Mononuclear cell (primary cell): ENCODE results near the gene LRRTM3. TPM values are rescaled to one million over a fixed set of nuclear protein-coding genes. Genes with fewer than 3 reads are reported as not detected.

Experiments used
- H3K27me3 ChIP-seq: 2 replicates; pipeline ENCODE4 v1.6.0; 2011; ENCODE audit warnings: low read length, control low read depth; ENCODE audit not compliant: insufficient read depth
- H3K4me1 ChIP-seq: 2 replicates; pipeline ENCODE4 v1.5.1; 2011; ENCODE audit warnings: mild to moderate bottlenecking, low read length, control low read depth; ENCODE audit not compliant: insufficient read depth
- H3K4me3 ChIP-seq: 2 replicates; pipeline ENCODE4 v1.5.1; 2011; ENCODE audit warnings: mild to moderate bottlenecking, low read length, moderate library complexity
- H3K9me3 ChIP-seq: 2 replicates; pipeline ENCODE4 v1.5.1; 2011; ENCODE audit warnings: low read depth, mild to moderate bottlenecking, control low read depth, low read length
- total RNA-seq: library from RNA; depleted of rRNA; stranded (reverse); fragments of >200 nt; gene quantifications from one replicate; pipeline ENCODE4 v1.2.3, GENCODE V29; 2012

The LRRTM3 gene
- total RNA-seq, 1 donor = not detected

GRCh38 chr10:66981361-66982052 is 55.7 kb downstream of the LRRTM3 start:
- Histone ChIP-seq H3K27me3 (no peaks in the 10 kb centered on the region), H3K4me1 (no peaks in the 10 kb centered on the region), H3K4me3 (no peak overlapping the region), H3K9me3 (no peaks in the 10 kb centered on the region)

- H3K9me3 ChIP-seq = no peaks in the 10 kb centered on the region
- no peaks in the 10 kb centered on the region for H3K4me1 ChIP-seq
- no peaks in the 10 kb centered on the region for H3K27me3 ChIP-seq
- no peak overlapping the region for H3K4me3 ChIP-seq
These were observed 56.2 kb downstream of the LRRTM3 start for GRCh38 chr10:66982053-66982420.

GRCh38 chr10:66982792-66983474 is 57.1 kb downstream of the LRRTM3 start:
- no peak overlapping the region for H3K4me3 ChIP-seq
- H3K4me1 ChIP-seq = no peaks in the 10 kb centered on the region
- H3K27me3 ChIP-seq = no peaks in the 10 kb centered on the region
- no peaks in the 10 kb centered on the region for H3K9me3 ChIP-seq

GRCh38 chr10:66983475-66983818 is 57.6 kb downstream of the LRRTM3 start:
- no peaks in the 10 kb centered on the region for H3K9me3 ChIP-seq
- H3K4me1 ChIP-seq = no peaks in the 10 kb centered on the region
- H3K4me3 ChIP-seq = no peak overlapping the region
- H3K27me3 ChIP-seq = no peaks in the 10 kb centered on the region

GRCh38 chr10:66990143-66990830 is 64.5 kb downstream of the LRRTM3 start:
- no peak overlapping the region for H3K4me3 ChIP-seq
- H3K27me3 ChIP-seq = no peaks in the 10 kb centered on the region
- H3K4me1 ChIP-seq = no peaks in the 10 kb centered on the region
- no peaks in the 10 kb centered on the region for H3K9me3 ChIP-seq

- no peaks in the 10 kb centered on the region for H3K4me1 ChIP-seq
- no peaks in the 10 kb centered on the region for H3K27me3 ChIP-seq
- no peaks in the 10 kb centered on the region for H3K9me3 ChIP-seq
- H3K4me3 ChIP-seq = no peak overlapping the region
These were observed 71.2 kb downstream of the LRRTM3 start for GRCh38 chr10:66996996-66997395.

- no peaks in the 10 kb centered on the region for H3K9me3 ChIP-seq
- no peak overlapping the region for H3K4me3 ChIP-seq
- no peaks in the 10 kb centered on the region for H3K27me3 ChIP-seq
- H3K4me1 ChIP-seq = no peaks in the 10 kb centered on the region
These were observed 74.1 kb downstream of the LRRTM3 start for GRCh38 chr10:66999762-67000545.

GRCh38 chr10:67004690-67005089 is 78.9 kb downstream of the LRRTM3 start:
- Histone ChIP-seq H3K4me1 (no peaks in the 10 kb centered on the region), H3K9me3 (no peaks in the 10 kb centered on the region), H3K4me3 (no peak overlapping the region), H3K27me3 (no peaks in the 10 kb centered on the region)

GRCh38 chr10:67005981-67006380 is 80.1 kb downstream of the LRRTM3 start:
- no peaks in the 10 kb centered on the region for H3K9me3 ChIP-seq
- H3K4me1 ChIP-seq = no peaks in the 10 kb centered on the region
- H3K27me3 ChIP-seq = no peaks in the 10 kb centered on the region
- H3K4me3 ChIP-seq = no peak overlapping the region

GRCh38 chr10:67011480-67011879 is 85.6 kb downstream of the LRRTM3 start:
- Histone ChIP-seq H3K9me3 (no peaks in the 10 kb centered on the region), H3K27me3 (no peaks in the 10 kb centered on the region), H3K4me1 (no peaks in the 10 kb centered on the region), H3K4me3 (no peak overlapping the region)

GRCh38 chr10:67011981-67012380 is 86.1 kb downstream of the LRRTM3 start:
- no peaks in the 10 kb centered on the region for H3K4me1 ChIP-seq
- H3K4me3 ChIP-seq = no peak overlapping the region
- H3K9me3 ChIP-seq = no peaks in the 10 kb centered on the region
- H3K27me3 ChIP-seq = no peaks in the 10 kb centered on the region

GRCh38 chr10:67015225-67015624 is 89.4 kb downstream of the LRRTM3 start:
- no peaks in the 10 kb centered on the region for H3K4me1 ChIP-seq
- H3K4me3 ChIP-seq = no peak overlapping the region
- no peaks in the 10 kb centered on the region for H3K9me3 ChIP-seq
- H3K27me3 ChIP-seq = no peaks in the 10 kb centered on the region

- no peak overlapping the region for H3K4me3 ChIP-seq
- no peaks in the 10 kb centered on the region for H3K4me1 ChIP-seq
- H3K9me3 ChIP-seq = no peaks in the 10 kb centered on the region
- H3K27me3 ChIP-seq = no peaks in the 10 kb centered on the region
These were observed 91.4 kb downstream of the LRRTM3 start for GRCh38 chr10:67017218-67017617.

- Histone ChIP-seq H3K4me3 (no peak overlapping the region), H3K9me3 (no peaks in the 10 kb centered on the region), H3K4me1 (no peaks in the 10 kb centered on the region), H3K27me3 (no peaks in the 10 kb centered on the region)
These were observed 96.3 kb downstream of the LRRTM3 start for GRCh38 chr10:67022099-67022498.

GRCh38 chr10:67033878-67034277 is 108.0 kb downstream of the LRRTM3 start:
- Histone ChIP-seq H3K27me3 (no peaks in the 10 kb centered on the region), H3K4me1 (no peaks in the 10 kb centered on the region), H3K9me3 (no peaks in the 10 kb centered on the region), H3K4me3 (no peak overlapping the region)
